C4-2B (cell line): ENCODE data around the gene SIK3.

Experiments used
- ZFX ChIP-seq: fragments of 450-650 bp; IDR thresholded peaks from 2 replicates; pipeline ENCODE4 v1.6.1; 2017
- TF ChIP-seq, protein P1 (sequence below): fragments of 450-650 bp; conservative IDR thresholded peaks from 2 replicates; pipeline ENCODE4 v1.5.1; 2017; ENCODE audit warnings: mild to moderate bottlenecking

DNA sequence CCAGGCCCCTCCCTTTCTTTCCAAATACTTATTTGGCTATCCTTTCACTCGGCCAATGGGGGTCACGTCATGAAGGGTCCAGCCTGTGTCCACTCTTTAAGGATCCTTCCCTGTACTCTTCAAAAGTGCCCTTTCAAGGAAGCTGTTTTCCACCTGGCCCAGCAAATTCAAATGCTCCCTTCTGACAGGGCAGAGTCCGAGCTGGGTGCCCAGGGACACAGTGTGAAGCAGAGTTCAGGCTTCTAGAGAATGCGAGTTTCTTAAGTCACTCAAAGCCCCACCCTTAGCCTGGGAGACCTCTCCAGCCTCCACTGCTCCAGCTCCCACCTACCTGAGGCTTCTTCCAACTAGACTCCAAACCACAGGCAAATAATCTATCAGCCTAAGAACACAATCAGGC is 255.3 kb downstream of the SIK3 start:
- TF ChIP-seq, protein P1, sequence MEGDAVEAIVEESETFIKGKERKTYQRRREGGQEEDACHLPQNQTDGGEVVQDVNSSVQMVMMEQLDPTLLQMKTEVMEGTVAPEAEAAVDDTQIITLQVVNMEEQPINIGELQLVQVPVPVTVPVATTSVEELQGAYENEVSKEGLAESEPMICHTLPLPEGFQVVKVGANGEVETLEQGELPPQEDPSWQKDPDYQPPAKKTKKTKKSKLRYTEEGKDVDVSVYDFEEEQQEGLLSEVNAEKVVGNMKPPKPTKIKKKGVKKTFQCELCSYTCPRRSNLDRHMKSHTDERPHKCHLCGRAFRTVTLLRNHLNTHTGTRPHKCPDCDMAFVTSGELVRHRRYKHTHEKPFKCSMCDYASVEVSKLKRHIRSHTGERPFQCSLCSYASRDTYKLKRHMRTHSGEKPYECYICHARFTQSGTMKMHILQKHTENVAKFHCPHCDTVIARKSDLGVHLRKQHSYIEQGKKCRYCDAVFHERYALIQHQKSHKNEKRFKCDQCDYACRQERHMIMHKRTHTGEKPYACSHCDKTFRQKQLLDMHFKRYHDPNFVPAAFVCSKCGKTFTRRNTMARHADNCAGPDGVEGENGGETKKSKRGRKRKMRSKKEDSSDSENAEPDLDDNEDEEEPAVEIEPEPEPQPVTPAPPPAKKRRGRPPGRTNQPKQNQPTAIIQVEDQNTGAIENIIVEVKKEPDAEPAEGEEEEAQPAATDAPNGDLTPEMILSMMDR, result no peak
- TF ChIP-seq ZFX, result no peak
